Germinal center (tissue), 1 donor: ENCODE measurements around the gene MADCAM1.
"Not testable (repeated sequence)": the region's sequence is repeated elsewhere in the genome, so short reads cannot be mapped to it uniquely, and the experiment has no call there.

Experiments
- DNase-seq: peaks from one replicate; pipeline ENCODE4 v3.0.0; 2012; ENCODE audit warnings: mixed read lengths, low spot score

Gene MADCAM1

GRCh38 chr19:465056-465816, 31.1 kb upstream of the MADCAM1 start:
- no peak for DNase-seq

- no peak for DNase-seq
Observed at GRCh38 chr19:467554-467953, 28.7 kb upstream of the MADCAM1 start.

GRCh38 chr19:468587-469256, 27.6 kb upstream of the MADCAM1 start:
- DNase-seq, result no peak

GRCh38 chr19:469833-470232, 26.5 kb upstream of the MADCAM1 start:
- no peak for DNase-seq

- no peak for DNase-seq
Observed at GRCh38 chr19:470701-471100, 25.6 kb upstream of the MADCAM1 start.

- no peak for DNase-seq
Observed at GRCh38 chr19:472005-472858, 24.1 kb upstream of the MADCAM1 start.

- no peak for DNase-seq
Observed at GRCh38 chr19:474126-475078, 21.9 kb upstream of the MADCAM1 start.

- DNase-seq, result no peak
Observed at GRCh38 chr19:475360-475759, 20.9 kb upstream of the MADCAM1 start.

- DNase-seq, result no peak
Observed at GRCh38 chr19:478236-478903, 17.9 kb upstream of the MADCAM1 start.

GRCh38 chr19:478976-479375, 17.3 kb upstream of the MADCAM1 start:
- no peak for DNase-seq

- DNase-seq, result no peak
Observed at GRCh38 chr19:480016-480855, 16.1 kb upstream of the MADCAM1 start.

GRCh38 chr19:481100-481499, 15.2 kb upstream of the MADCAM1 start:
- not testable (repeated sequence) for DNase-seq

- DNase-seq, result no peak
Observed at GRCh38 chr19:482186-483041, 13.9 kb upstream of the MADCAM1 start.

GRCh38 chr19:483332-484072, 12.8 kb upstream of the MADCAM1 start:
- no peak for DNase-seq

- DNase-seq, result no peak
Observed at GRCh38 chr19:484494-484893, 11.8 kb upstream of the MADCAM1 start.

GRCh38 chr19:485077-485476, 11.2 kb upstream of the MADCAM1 start:
- no peak for DNase-seq

GRCh38 chr19:485583-486236, 10.6 kb upstream of the MADCAM1 start:
- no peak for DNase-seq
